ENCODE results near the gene EID2. TPM values are rescaled to one million over a fixed set of nuclear protein-coding genes. Genes with fewer than 3 reads are reported as not detected.

EID2 gene
- total and polyA plus RNA-seq, 2 of the 13 experiments (the other 11 are each of a cell fraction or from before 2014, with no cell fraction given): 3.7 to 14.1 TPM

DNA sequence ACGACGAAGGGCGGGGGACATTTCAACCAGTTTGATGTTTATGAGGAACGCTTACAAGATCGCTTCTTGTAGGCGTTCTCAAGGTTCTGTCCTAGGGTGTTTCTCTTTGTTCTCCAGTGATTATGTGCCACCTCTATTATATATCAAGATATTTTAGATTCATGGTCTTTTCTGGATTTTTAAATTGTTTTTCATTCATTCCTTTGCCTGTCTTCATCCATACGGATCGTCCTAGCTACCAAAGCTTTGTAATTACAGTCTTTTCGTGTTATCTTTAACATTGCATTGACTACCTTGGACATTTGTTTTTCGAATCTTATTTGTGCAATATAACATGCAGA lies 342 bp upstream of the EID2 start (continued):
- no peak for TF ChIP-seq RERE (CRISPR knock-in tag; IDR thresholded peaks at IDR 0.05; ENCODE audit: low read depth)
- no peak for TF ChIP-seq ZNF569 (CRISPR knock-in tag; IDR thresholded peaks at IDR 0.05; ENCODE audit: borderline replicate concordance)
- TF ChIP-seq ZSCAN22 (CRISPR knock-in tag; IDR thresholded peaks at IDR 0.05): no peak
- TF ChIP-seq RFXANK (CRISPR knock-in tag; IDR thresholded peaks at IDR 0.05): no peak
- TF ChIP-seq FIP1L1 (IDR thresholded peaks at IDR 0.05; ENCODE audit: borderline replicate concordance, insufficient read depth, low read depth, low read length): no peak
- TF ChIP-seq ZNF7 (CRISPR knock-in tag; IDR thresholded peaks at IDR 0.05): no peak
- TF ChIP-seq, protein P1, sequence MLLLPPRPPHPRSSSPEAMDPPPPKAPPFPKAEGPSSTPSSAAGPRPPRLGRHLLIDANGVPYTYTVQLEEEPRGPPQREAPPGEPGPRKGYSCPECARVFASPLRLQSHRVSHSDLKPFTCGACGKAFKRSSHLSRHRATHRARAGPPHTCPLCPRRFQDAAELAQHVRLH (CRISPR knock-in tag; IDR thresholded peaks at IDR 0.05; ENCODE audit: borderline replicate concordance, low read depth): no peak
- no peak for TF ChIP-seq ZNF589 (CRISPR knock-in tag; conservative IDR thresholded peaks at IDR 0.05)
- TF ChIP-seq PLRG1 (conservative IDR thresholded peaks at IDR 0.05): no peak
- TF ChIP-seq ELF4 (CRISPR knock-in tag; IDR thresholded peaks at IDR 0.05; ENCODE audit: borderline replicate concordance): no peak
- no peak for TF ChIP-seq SAFB2 (CRISPR knock-in tag; IDR thresholded peaks at IDR 0.05; ENCODE audit: borderline replicate concordance, low read depth)
- TF ChIP-seq ZNF615 (CRISPR knock-in tag; IDR thresholded peaks at IDR 0.05; ENCODE audit: borderline replicate concordance): no peak
- TF ChIP-seq ZNF629 (CRISPR knock-in tag; conservative IDR thresholded peaks at IDR 0.05): 0 out of 2 replicates have a peak, but pooled peaks have one; percentile 2
- no peak for TF ChIP-seq TARDBP (CRISPR knock-in tag; IDR thresholded peaks at IDR 0.05)
- TF ChIP-seq ZFP90 (CRISPR knock-in tag; IDR thresholded peaks at IDR 0.05; ENCODE audit: borderline replicate concordance): 0 out of 2 replicates have a peak, but pooled peaks have one; percentile 23
- no peak for TF ChIP-seq TBX3 (IDR thresholded peaks at IDR 0.05; ENCODE audit: borderline replicate concordance)
- no peak for TF ChIP-seq FOXC1 (CRISPR knock-in tag; IDR thresholded peaks at IDR 0.05; ENCODE audit: borderline replicate concordance)
- no peak for TF ChIP-seq BCL3 (CRISPR knock-in tag; IDR thresholded peaks at IDR 0.05)
- TF ChIP-seq HDAC2 (CRISPR knock-in tag; IDR thresholded peaks at IDR 0.05): no peak
- no peak for TF ChIP-seq ZNF891 (CRISPR knock-in tag; IDR thresholded peaks at IDR 0.05)
- TF ChIP-seq, protein P2, sequence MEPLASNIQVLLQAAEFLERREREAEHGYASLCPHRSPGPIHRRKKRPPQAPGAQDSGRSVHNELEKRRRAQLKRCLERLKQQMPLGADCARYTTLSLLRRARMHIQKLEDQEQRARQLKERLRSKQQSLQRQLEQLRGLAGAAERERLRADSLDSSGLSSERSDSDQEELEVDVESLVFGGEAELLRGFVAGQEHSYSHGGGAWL (CRISPR knock-in tag; IDR thresholded peaks at IDR 0.05): no peak
- TF ChIP-seq HNRNPK (IDR thresholded peaks at IDR 0.05; ENCODE audit: low read depth, low read length, poor library complexity, severe bottlenecking): no peak
- TF ChIP-seq ZNF382 (CRISPR knock-in tag; IDR thresholded peaks at IDR 0.05; ENCODE audit: borderline replicate concordance): no peak
- TF ChIP-seq ZNF451 (CRISPR knock-in tag; IDR thresholded peaks at IDR 0.05): no peak

Data from HepG2 (cell line).